K562 (cell line): Measurements from ENCODE around the gene WDR54. TPM values are rescaled to one million over a fixed set of nuclear protein-coding genes. Genes with fewer than 3 reads are reported as not detected.
A peak's percentile ranks its signal among the peaks of the same experiment; 100 is the strongest.

Experiments used
- CREB1 ChIP-seq, 2 experiments: sonication (generic) in 1 of 2; formaldehyde crosslinking in 1 of 2; IDR thresholded peaks; 2 replicates each; pipeline versions ENCODE4 v1.6.1 to v1.8.0; 2012 to 2022; ENCODE audit warnings: inconsistent platforms in 1 of 2, mild to moderate bottlenecking in 1 of 2, missing genetic modification reagents in 1 of 2, moderate library complexity in 1 of 2
- DMBX1 ChIP-seq: fragments of 250-450 bp; sonication (Bioruptor Pico); IDR thresholded peaks from 2 replicates; pipeline ENCODE4 v1.8.0; 2022; ENCODE audit warnings: inconsistent platforms, mild to moderate bottlenecking, moderate library complexity, borderline replicate concordance
- EGR1 ChIP-seq: fragments of 450-650 bp; conservative IDR thresholded peaks from 2 replicates; pipeline ENCODE4 v1.6.1; 2017; ENCODE audit warnings: mild to moderate bottlenecking
- FOXP1 ChIP-seq: sonication (generic); formaldehyde crosslinking; IDR thresholded peaks from 2 replicates; pipeline ENCODE4 v1.8.0; 2022; ENCODE audit warnings: mild to moderate bottlenecking, missing genetic modification reagents
- ILF3 ChIP-seq: fragments of 450-650 bp; IDR thresholded peaks from 2 replicates; pipeline ENCODE4 v1.6.1; 2018; ENCODE audit warnings: antibody characterized with exemption, mild to moderate bottlenecking, moderate library complexity, borderline replicate concordance
- KDM2B ChIP-seq: fragments of 250-450 bp; sonication (Bioruptor Pico); IDR thresholded peaks from 2 replicates; pipeline ENCODE4 v1.8.0; 2021; ENCODE audit warnings: mild to moderate bottlenecking, moderate library complexity
- KLF10 ChIP-seq: fragments of 250-450 bp; sonication (Bioruptor Pico); IDR thresholded peaks from 2 replicates; pipeline ENCODE4 v1.6.1; 2021; ENCODE audit warnings: matching md5 sums
- MAZ ChIP-seq, 2 experiments: fragments of 450-650 bp in 1 of 2; sonication (generic) in 1 of 2; formaldehyde crosslinking; IDR thresholded peaks in 1 of 2; conservative IDR thresholded peaks in 1 of 2; 2 replicates each; pipeline versions ENCODE4 v1.4.0 to v1.5.0; 2020; ENCODE audit warnings: mild to moderate bottlenecking in 1 of 2, missing genetic modification reagents in 1 of 2
- NFE2 ChIP-seq: IDR thresholded peaks from 2 replicates; pipeline ENCODE4 v1.6.1; 2014; ENCODE audit warnings: antibody characterized with exemption, low read depth
- POLR2H ChIP-seq: IDR thresholded peaks from 2 replicates; pipeline ENCODE4 v1.6.1; 2016; ENCODE audit warnings: missing genetic modification characterization, low read depth, mild to moderate bottlenecking, control low read depth, missing compliant biosample characterization, moderate library complexity
- STAG1 ChIP-seq: sonication (generic); formaldehyde crosslinking; IDR thresholded peaks from 2 replicates; pipeline ENCODE4 v1.5.0; 2020; ENCODE audit warnings: missing genetic modification reagents, borderline replicate concordance
- ZBTB2 ChIP-seq: fragments of 450-650 bp; IDR thresholded peaks from 2 replicates; pipeline ENCODE4 v1.6.1; 2016; ENCODE audit warnings: antibody characterized with exemption
- ZNF174 ChIP-seq: fragments of 250-450 bp; sonication (Bioruptor Pico); IDR thresholded peaks from 2 replicates; pipeline ENCODE4 v1.4.0; 2020; ENCODE audit warnings: mild to moderate bottlenecking
- ZNF232 ChIP-seq: sonication (generic); formaldehyde crosslinking; IDR thresholded peaks from 2 replicates; pipeline ENCODE4 v1.8.0; 2022; ENCODE audit warnings: mild to moderate bottlenecking, missing genetic modification reagents
- ZNF282 ChIP-seq: sonication (generic); formaldehyde crosslinking; IDR thresholded peaks from 2 replicates; pipeline ENCODE4 v1.8.1; 2023; ENCODE audit warnings: missing genetic modification reagents
- ZNF398 ChIP-seq: fragments of 250-450 bp; sonication (Bioruptor Pico); IDR thresholded peaks from 2 replicates; pipeline ENCODE4 v1.8.0; 2021; ENCODE audit warnings: moderate library complexity, mild to moderate bottlenecking, inconsistent platforms
- ZNF431 ChIP-seq: sonication (generic); formaldehyde crosslinking; IDR thresholded peaks from 2 replicates; pipeline ENCODE4 v1.8.0; 2022; ENCODE audit warnings: mild to moderate bottlenecking, missing genetic modification reagents
- polyA plus RNA-seq, 8 experiments: library from polyadenylated mRNA; depleted of rRNA in 4 of 8; stranded (reverse) in 5 of 8; unstranded in 3 of 8; fragments of >200 nt; fragmentation: Nextera tagmentation in 2 of 8; fragmentation: Illumina TruSeq in 1 of 8; extraction: Ambion mirVana in 2 of 8; extraction: Trizol in 1 of 8; gene quantifications; 2 replicates each; pipeline versions ENCODE4 v1.2.1 to v1.2.3, GENCODE V29; 2011 to 2014; ENCODE audit warnings: inconsistent platforms in 1 of 8, missing spikeins in 1 of 8
- total RNA-seq, 7 experiments: library from RNA; depleted of rRNA in 6 of 7; stranded (reverse); fragments of >200 nt in 6 of 7; fragmentation: Illumina TruSeq in 2 of 7; extraction: Trizol in 2 of 7; gene quantifications; 2 replicates each; pipeline versions ENCODE4 v1.2.1 to v1.2.3, GENCODE V29; 2011 to 2021; ENCODE audit warnings: low replicate concordance in 1 of 7
- TF ChIP-seq, protein P1 (sequence below): fragments of 450-650 bp; formaldehyde crosslinking; IDR thresholded peaks from 2 replicates; pipeline ENCODE4 v1.4.0; 2020; ENCODE audit warnings: mild to moderate bottlenecking, moderate library complexity
- TF ChIP-seq, protein P2 (sequence below): fragments of 450-650 bp; IDR thresholded peaks from 2 replicates; pipeline ENCODE4 v1.6.1; 2018; ENCODE audit not compliant: partially characterized antibody

WDR54 gene
- total and polyA plus RNA-seq, 9 of the 15 experiments (the other 6 are each of a cell fraction or from before 2014, with no cell fraction given): 5.2 to 15.2 (median 7.4) TPM

DNA sequence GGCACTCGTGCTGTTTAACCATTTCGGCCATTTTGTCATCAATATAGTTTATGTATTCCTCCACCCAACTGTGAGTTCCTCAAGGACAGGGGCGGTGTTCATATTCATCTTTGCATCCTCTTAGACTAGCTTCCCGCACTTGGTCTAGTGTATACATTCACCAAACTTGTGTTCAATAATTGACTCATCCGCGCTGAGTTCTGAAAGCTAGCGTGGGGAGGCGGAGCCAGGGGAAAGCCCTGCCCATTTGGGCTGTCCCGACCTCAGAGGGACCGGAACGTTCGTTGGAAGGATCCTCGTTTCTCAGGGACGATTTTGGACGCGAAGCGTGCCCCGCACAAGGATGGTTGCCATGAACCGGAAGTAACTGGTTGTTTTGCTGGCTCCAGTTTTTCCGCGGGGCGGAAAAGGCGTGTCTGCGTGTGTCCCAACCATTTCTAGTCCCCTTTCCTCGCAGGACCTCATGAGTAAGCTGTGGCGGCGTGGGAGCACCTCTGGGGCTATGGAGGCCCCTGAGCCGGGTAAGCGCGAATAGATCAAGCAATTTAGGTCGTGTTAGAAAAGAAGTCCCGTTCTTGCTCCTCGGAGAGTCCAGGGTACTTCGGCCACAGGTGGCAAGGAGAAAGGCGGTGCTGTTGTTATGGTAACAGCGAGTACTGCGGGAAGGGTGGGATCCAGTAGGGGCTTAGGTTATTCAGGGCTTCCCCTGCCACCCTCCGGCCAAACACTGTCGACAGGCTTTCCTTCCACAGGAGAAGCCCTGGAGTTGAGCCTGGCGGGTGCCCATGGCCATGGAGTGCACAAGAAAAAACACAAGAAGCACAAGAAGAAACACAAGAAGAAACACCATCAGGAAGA lies 33.4 kb downstream of the WDR54 start, which contains the start of gene INO80B (continued):
- TF ChIP-seq POLR2H (tag) (no peak; the same call in 1 of the 2 replicates), ZNF431 (CRISPR knock-in tag) (no peak), ZBTB2 (peak; percentile 45; the same call in 1 of the 2 replicates), EGR1 (peak; percentile 32; the same call in 1 of the 2 replicates), KDM2B (CRISPR knock-in tag) (no peak), DMBX1 (CRISPR knock-in tag) (peak; percentile 80; the same call in 1 of the 2 replicates), STAG1 (no peak), CREB1 (IDR thresholded peaks at IDR 0.05) (peak; percentile 73; the same call in 1 of the 2 replicates), CREB1 (CRISPR knock-in tag; IDR thresholded peaks at IDR 0.05) (peak; percentile 87), MAZ (CRISPR knock-in tag; conservative IDR thresholded peaks at IDR 0.05 in 1 of 2, IDR thresholded peaks at IDR 0.05 in 1 of 2) (peak; percentile 81 to 93), ZNF174 (CRISPR knock-in tag) (no peak), ZNF282 (no peak), ZNF398 (CRISPR knock-in tag) (no peak), FOXP1 (CRISPR knock-in tag) (no peak), KLF10 (CRISPR knock-in tag) (no peak), ILF3 (no peak), ZNF232 (CRISPR knock-in tag) (no peak), NFE2 (no peak)
- TF ChIP-seq, protein P1, sequence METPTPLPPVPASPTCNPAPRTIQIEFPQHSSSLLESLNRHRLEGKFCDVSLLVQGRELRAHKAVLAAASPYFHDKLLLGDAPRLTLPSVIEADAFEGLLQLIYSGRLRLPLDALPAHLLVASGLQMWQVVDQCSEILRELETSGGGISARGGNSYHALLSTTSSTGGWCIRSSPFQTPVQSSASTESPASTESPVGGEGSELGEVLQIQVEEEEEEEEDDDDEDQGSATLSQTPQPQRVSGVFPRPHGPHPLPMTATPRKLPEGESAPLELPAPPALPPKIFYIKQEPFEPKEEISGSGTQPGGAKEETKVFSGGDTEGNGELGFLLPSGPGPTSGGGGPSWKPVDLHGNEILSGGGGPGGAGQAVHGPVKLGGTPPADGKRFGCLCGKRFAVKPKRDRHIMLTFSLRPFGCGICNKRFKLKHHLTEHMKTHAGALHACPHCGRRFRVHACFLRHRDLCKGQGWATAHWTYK (CRISPR knock-in tag): 0 out of 2 replicates have a peak, but pooled peaks have one; percentile 53
- TF ChIP-seq, protein P2, sequence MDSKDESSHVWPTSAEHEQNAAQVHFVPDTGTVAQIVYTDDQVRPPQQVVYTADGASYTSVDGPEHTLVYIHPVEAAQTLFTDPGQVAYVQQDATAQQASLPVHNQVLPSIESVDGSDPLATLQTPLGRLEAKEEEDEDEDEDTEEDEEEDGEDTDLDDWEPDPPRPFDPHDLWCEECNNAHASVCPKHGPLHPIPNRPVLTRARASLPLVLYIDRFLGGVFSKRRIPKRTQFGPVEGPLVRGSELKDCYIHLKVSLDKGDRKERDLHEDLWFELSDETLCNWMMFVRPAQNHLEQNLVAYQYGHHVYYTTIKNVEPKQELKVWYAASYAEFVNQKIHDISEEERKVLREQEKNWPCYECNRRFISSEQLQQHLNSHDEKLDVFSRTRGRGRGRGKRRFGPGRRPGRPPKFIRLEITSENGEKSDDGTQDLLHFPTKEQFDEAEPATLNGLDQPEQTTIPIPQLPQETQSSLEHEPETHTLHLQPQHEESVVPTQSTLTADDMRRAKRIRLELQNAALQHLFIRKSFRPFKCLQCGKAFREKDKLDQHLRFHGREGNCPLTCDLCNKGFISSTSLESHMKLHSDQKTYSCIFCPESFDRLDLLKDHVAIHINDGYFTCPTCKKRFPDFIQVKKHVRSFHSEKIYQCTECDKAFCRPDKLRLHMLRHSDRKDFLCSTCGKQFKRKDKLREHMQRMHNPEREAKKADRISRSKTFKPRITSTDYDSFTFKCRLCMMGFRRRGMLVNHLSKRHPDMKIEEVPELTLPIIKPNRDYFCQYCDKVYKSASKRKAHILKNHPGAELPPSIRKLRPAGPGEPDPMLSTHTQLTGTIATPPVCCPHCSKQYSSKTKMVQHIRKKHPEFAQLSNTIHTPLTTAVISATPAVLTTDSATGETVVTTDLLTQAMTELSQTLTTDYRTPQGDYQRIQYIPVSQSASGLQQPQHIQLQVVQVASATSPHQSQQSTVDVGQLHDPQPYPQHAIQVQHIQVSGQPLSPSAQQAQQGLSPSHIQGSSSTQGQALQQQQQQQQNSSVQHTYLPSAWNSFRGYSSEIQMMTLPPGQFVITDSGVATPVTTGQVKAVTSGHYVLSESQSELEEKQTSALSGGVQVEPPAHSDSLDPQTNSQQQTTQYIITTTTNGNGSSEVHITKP: peak; percentile 78
